ENCODE measurements around the gene CCSER1. TPM values are rescaled to one million over a fixed set of nuclear protein-coding genes. Genes with fewer than 3 reads are reported as not detected.

The CCSER1 gene
- total and polyA plus RNA-seq, 8 donors = 2.0 to 9.0 (median 4.2) TPM

GRCh38 chr4:90648311-90648710, 521.1 kb downstream of the CCSER1 start:
- H3K4me3 ChIP-seq = no peak overlapping the region
- DNase-seq (no peak), ATAC-seq (no peak)
- no peaks in the 10 kb centered on the region for H3K36me3 ChIP-seq
- intact Hi-C loops (cut with DNase I) = no loop called here
- H3K4me1 ChIP-seq = no peaks in the 10 kb centered on the region
- no peak overlapping the region for H3K27ac ChIP-seq
- no peaks in the 10 kb centered on the region for H3K27me3 ChIP-seq
- no peak for TF ChIP-seq CTCF (IDR thresholded peaks at IDR 0.05)
- H3K9me3 ChIP-seq = no peaks in the 10 kb centered on the region

DNA sequence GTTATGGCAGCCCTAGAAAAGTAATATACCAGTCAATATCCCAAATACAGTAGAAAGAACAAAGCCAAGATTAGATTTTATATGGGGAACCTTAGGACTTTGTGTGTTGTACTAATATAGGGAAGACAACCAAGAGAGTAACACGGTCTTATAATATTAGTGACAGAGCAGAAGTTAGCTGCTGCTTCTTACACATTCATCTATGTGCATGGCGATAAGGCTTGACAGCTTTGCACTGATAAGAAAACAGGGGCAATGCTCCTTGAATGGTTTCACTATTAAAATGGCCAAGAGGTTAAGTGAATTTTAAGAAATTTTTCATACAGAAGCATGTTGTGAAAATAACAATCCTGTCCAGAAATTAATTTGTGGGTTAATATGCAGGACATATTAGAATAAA, 521.6 kb downstream of the CCSER1 start:
- no peak for DNase-seq
- no peak for ATAC-seq
- intact Hi-C loops (cut with DNase I) = no loop called here
- Histone ChIP-seq H3K36me3 (no peaks in the 10 kb centered on the region), H3K27me3 (no peaks in the 10 kb centered on the region), H3K4me3 (no peak overlapping the region), H3K9me3 (no peaks in the 10 kb centered on the region), H3K27ac (no peak overlapping the region), H3K4me1 (no peaks in the 10 kb centered on the region)
- no peak for TF ChIP-seq CTCF (IDR thresholded peaks at IDR 0.05)

- ATAC-seq (no peak), DNase-seq (no peak)
- Histone ChIP-seq H3K27me3 (no peaks in the 10 kb centered on the region), H3K27ac (no peak overlapping the region), H3K4me1 (no peaks in the 10 kb centered on the region), H3K9me3 (peaks cover 0 to 4% of the 10 kb centered on the region in 2 donors), H3K36me3 (no peaks in the 10 kb centered on the region), H3K4me3 (no peak overlapping the region)
- no peak for TF ChIP-seq CTCF (IDR thresholded peaks at IDR 0.05)
- intact Hi-C loops (cut with DNase I) = no loop called here
Observed at GRCh38 chr4:90660672-90661071, 533.5 kb downstream of the CCSER1 start.

GRCh38 chr4:90670183-90670582, 543.0 kb downstream of the CCSER1 start:
- no peak overlapping the region for H3K4me3 ChIP-seq
- no peaks in the 10 kb centered on the region for H3K36me3 ChIP-seq
- H3K27ac ChIP-seq = no peak overlapping the region
- ATAC-seq (no peak), DNase-seq (no peak)
- H3K27me3 ChIP-seq = no peaks in the 10 kb centered on the region
- H3K9me3 ChIP-seq = peaks cover 0 to 10% of the 10 kb centered on the region in 2 donors
- TF ChIP-seq CTCF (IDR thresholded peaks at IDR 0.05) = no peak
- H3K4me1 ChIP-seq = no peaks in the 10 kb centered on the region
- intact Hi-C loops (cut with DNase I) = no loop called here

DNA sequence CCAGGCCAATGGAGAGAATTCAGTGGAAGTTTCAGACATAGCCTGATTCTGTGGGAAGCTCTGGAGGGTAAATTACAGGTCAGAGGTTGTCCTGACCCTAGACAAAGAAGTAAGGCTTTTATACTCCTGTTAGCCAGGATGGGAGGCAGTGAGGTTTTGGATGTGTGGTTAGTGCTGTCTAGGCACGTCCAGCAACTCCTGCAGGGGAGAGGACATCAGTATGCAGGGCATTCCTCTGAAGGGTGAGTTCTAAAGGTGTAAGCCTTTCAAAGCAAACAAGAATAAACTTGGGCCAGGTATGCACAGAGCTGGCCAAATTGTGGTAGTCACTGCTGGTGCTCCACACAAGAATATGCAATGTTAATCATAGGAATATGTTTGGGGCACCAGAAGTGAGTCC, 562.5 kb downstream of the CCSER1 start:
- intact Hi-C loops (cut with DNase I) = no loop called here
- Histone ChIP-seq H3K4me3 (no peak overlapping the region), H3K27ac (no peak overlapping the region), H3K4me1 (no peaks in the 10 kb centered on the region), H3K36me3 (no peaks in the 10 kb centered on the region), H3K9me3 (no peaks in the 10 kb centered on the region), H3K27me3 (no peaks in the 10 kb centered on the region)
- TF ChIP-seq CTCF (IDR thresholded peaks at IDR 0.05) = no peak
- no peak for DNase-seq
- peak; percentile 40 for ATAC-seq
